Stomach smooth muscle (tissue), 2 donors: ENCODE results near the gene XRCC2.

Source experiments
- H3K27ac ChIP-seq: one replicate; pipeline ENCODE4 v1.7.0; 2013; ENCODE audit warnings: mild to moderate bottlenecking, low read length, inconsistent platforms
- H3K27me3 ChIP-seq, 2 donors: one replicate each; pipeline ENCODE4 v1.7.0; 2013; ENCODE audit warnings: low read length in 2 of 2; ENCODE audit not compliant: insufficient read depth in 2 of 2, control insufficient read depth in 1 of 2
- H3K36me3 ChIP-seq, 2 donors: one replicate each; pipeline ENCODE4 v1.7.0; 2013; ENCODE audit warnings: low read length in 2 of 2; ENCODE audit not compliant: control insufficient read depth in 2 of 2, insufficient read depth in 2 of 2
- H3K4me1 ChIP-seq: one replicate; pipeline ENCODE4 v1.7.0; 2013; ENCODE audit warnings: low read length; ENCODE audit not compliant: control insufficient read depth, insufficient read depth
- H3K4me3 ChIP-seq, 2 donors: one replicate each; pipeline ENCODE4 v1.7.0; 2013; ENCODE audit warnings: low read length in 2 of 2
- H3K9ac ChIP-seq, 2 donors: one replicate each; pipeline ENCODE4 v1.7.0; 2013; ENCODE audit warnings: low read length in 2 of 2, mild to moderate bottlenecking in 1 of 2
- H3K9me3 ChIP-seq, 2 donors: one replicate each; pipeline ENCODE4 v1.7.0; 2013; ENCODE audit warnings: low read length in 2 of 2; ENCODE audit not compliant: control insufficient read depth in 2 of 2
- donor health status: healthy.
- donor health status: Pancreatic carcinoma.

Gene XRCC2

DNA sequence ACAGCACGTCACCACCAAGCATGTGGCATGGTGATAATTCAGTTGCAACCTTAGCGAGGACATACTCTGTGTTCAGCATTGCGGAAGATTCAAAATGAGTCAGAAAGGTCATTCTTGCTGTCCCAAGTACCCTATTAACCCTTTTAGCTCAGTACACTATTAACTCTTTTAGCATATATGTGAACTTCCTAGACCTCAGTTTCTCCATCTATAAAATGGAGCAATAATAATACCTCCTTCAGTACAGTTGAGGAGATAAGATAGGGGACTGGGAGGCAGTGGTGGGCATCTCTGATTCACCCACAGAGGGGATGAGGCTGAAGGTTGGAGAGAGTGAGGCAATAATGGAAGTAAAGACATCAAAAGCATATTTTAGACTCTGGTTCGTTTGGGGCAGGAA, 67.3 kb downstream of the XRCC2 start:
- no peak overlapping the region for H3K4me3 ChIP-seq
- H3K4me1 ChIP-seq = no peaks in the 10 kb centered on the region
- H3K27ac ChIP-seq = no peak overlapping the region
- H3K36me3 ChIP-seq = no peaks in the 10 kb centered on the region
- H3K27me3 ChIP-seq = no peaks in the 10 kb centered on the region
- H3K9me3 ChIP-seq = no peaks in the 10 kb centered on the region
- H3K9ac ChIP-seq = no peak overlapping the region

DNA sequence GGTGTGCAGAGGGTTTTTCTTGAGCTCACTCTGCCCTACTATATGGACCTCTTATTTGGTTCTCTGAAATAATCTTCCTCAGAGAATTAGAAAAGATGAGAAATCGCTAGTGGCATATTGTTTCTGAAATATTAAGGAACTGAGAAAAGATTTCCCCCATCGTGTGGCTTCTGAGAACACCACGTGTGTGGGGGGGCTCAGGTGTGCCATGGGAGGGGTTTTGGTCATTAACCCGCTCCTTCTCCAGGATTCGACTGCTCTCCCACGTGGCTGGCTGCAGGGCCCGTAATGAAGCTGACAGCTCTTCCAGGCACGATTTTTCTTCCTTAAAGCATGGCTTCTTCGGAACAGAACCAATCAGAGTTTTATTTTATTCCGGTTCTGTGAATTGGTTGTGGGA, 67.7 kb downstream of the XRCC2 start:
- Histone ChIP-seq H3K36me3 (no peaks in the 10 kb centered on the region), H3K9ac (no peak overlapping the region), H3K4me1 (no peaks in the 10 kb centered on the region), H3K9me3 (no peaks in the 10 kb centered on the region), H3K27me3 (no peaks in the 10 kb centered on the region), H3K27ac (no peak overlapping the region), H3K4me3 (no peak overlapping the region)

DNA sequence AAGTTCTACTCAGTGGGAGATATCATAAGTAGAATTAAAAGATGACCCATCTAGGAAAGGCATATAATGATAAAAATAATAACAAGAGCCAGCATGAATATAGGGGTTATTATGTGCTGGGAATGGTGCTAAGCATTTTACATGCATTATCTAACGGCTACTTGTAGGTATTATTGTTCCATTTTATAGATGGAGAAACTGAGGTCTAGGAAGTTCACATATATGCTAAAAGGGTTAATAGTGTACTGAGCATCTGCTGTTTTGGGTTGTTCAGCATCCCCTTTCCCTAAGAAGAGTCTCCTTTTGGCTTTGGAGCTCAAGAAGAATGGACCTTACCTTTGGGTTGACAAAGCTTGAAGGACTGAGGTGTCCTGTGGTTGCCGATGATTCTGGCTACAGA, 68.9 kb downstream of the XRCC2 start:
- no peaks in the 10 kb centered on the region for H3K9me3 ChIP-seq
- H3K36me3 ChIP-seq = no peaks in the 10 kb centered on the region
- H3K4me1 ChIP-seq = no peaks in the 10 kb centered on the region
- H3K27me3 ChIP-seq = no peaks in the 10 kb centered on the region
- no peak overlapping the region for H3K4me3 ChIP-seq
- H3K9ac ChIP-seq = no peak overlapping the region
- H3K27ac ChIP-seq = no peak overlapping the region

DNA sequence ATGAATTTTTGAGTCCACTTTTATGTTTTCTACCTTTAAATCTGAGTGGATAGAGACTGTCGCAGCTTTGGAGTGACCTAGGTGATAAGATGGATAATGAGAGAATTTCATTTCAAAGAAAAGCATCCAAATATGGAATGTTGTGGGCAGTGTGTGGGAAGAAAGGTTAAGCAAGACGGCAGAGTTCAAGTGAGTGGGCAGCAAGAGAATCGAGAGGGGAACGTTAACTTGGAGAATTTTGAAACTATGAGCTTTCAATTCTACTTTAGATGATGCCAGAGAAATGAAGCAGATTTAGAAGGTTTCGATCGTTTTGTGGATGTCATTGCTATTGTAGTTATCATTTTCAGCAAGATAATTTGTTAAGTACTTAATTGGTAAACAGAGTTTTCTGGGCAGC, 73.0 kb downstream of the XRCC2 start:
- Histone ChIP-seq H3K27me3 (no peaks in the 10 kb centered on the region), H3K4me1 (no peaks in the 10 kb centered on the region), H3K9me3 (no peaks in the 10 kb centered on the region), H3K36me3 (no peaks in the 10 kb centered on the region), H3K4me3 (no peak overlapping the region), H3K9ac (no peak overlapping the region), H3K27ac (no peak overlapping the region)

DNA sequence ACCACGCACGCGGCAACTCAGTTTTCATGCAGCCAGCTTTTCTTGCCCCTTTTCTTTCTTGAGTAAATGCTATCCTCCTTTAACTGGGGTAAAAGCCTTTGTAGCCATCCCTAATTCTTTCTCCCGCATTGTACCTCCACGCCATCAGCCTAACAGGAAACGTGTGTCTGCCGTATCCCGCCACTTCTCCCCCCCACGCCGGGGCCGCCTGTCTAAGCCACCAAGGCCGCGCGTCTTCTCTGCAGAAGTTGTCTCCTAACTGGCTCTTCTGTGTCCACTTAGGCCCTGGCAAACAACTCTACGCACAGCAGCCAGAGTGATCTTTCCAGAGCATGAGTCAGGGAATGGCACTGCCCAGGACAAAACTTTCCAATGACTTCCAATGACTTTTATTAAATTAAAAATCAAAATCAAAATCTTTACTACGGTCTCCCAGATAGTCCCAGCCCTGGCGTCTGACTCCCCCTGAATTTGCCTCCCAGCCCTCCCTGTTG, 74.6 kb downstream of the XRCC2 start:
- H3K4me3 ChIP-seq = no peak overlapping the region
- H3K4me1 ChIP-seq = no peaks in the 10 kb centered on the region
- no peak overlapping the region for H3K27ac ChIP-seq
- H3K9me3 ChIP-seq = no peaks in the 10 kb centered on the region
- H3K36me3 ChIP-seq = no peaks in the 10 kb centered on the region
- no peaks in the 10 kb centered on the region for H3K27me3 ChIP-seq
- H3K9ac ChIP-seq = no peak overlapping the region

DNA sequence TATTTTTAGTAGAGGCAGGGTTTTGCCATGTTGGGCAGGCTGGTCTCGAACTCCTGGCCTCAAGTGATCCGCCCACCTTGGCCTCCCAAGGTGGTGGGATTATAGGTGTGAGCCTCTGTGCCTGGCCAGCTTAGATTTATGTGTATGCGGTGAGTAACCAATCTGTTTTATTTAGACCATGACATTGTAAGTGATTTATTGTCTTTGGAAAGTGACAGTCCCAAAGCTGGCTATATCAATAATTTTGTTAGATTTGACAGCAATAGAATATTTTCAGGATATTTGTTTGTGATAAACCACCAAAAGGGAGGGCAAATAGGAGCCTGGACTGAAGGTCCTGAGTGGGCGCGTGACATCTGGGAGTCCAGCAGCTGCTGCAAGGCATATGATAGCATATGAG, 75.7 kb downstream of the XRCC2 start:
- no peak overlapping the region for H3K9ac ChIP-seq
- H3K4me1 ChIP-seq = no peaks in the 10 kb centered on the region
- no peaks in the 10 kb centered on the region for H3K9me3 ChIP-seq
- no peaks in the 10 kb centered on the region for H3K36me3 ChIP-seq
- H3K4me3 ChIP-seq = no peak overlapping the region
- H3K27ac ChIP-seq = no peak overlapping the region
- H3K27me3 ChIP-seq = no peaks in the 10 kb centered on the region

DNA sequence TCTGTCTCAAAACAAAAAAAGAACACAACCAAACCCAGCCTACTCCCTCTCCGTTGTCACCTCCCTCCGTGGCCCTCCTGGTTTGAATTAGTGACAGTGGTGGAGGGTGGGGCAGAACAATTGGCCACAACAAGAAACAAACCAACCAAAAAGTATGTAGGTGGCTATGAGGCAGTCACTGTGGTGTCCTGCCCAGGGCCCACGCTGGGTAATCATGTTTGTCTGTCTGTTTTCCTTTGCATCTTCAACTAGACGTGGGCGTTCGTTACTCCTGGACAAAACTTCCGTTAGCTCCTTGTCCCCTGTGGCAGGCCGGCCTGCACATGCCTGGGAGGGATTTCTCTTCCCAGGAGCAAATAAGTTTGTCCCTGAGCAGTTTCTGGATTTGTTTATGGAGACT, 78.4 kb downstream of the XRCC2 start:
- no peak overlapping the region for H3K4me3 ChIP-seq
- H3K27ac ChIP-seq = no peak overlapping the region
- H3K4me1 ChIP-seq = no peaks in the 10 kb centered on the region
- no peaks in the 10 kb centered on the region for H3K9me3 ChIP-seq
- H3K36me3 ChIP-seq = no peaks in the 10 kb centered on the region
- no peaks in the 10 kb centered on the region for H3K27me3 ChIP-seq
- no peak overlapping the region for H3K9ac ChIP-seq

DNA sequence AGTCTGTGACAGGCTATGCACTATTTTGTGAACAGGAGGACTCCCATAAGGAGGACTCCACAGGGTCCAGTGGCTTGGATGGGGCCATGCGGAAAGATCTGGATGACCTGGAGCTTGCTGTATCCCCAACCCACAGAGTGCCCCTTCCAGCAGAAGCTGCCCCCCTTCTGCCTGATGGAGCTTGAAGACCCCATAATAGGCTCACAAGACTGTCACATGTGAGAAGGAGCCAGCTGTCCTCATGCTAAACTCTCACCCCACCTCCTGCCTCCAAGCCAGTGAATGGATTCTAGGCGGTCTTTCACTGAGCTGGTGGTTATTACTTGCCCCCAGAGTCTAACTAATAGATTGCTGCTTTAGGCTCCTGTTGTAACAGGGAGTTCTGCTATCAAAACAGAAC, 79.1 kb downstream of the XRCC2 start:
- Histone ChIP-seq H3K27ac (no peak overlapping the region), H3K9me3 (no peaks in the 10 kb centered on the region), H3K27me3 (no peaks in the 10 kb centered on the region), H3K4me1 (no peaks in the 10 kb centered on the region), H3K36me3 (no peaks in the 10 kb centered on the region), H3K9ac (no peak overlapping the region), H3K4me3 (no peak overlapping the region)
